GM12878 (cell line): Measurements from ENCODE around the gene PHACTR3. TPM values are rescaled to one million over a fixed set of nuclear protein-coding genes. Genes with fewer than 3 reads are reported as not detected.

Experiments
- ATAC-seq: fragments of 200-7000 bp; cut with Tn5 transposase; 3 replicates; pipeline ENCODE4 v1.9.1; 2020; ENCODE audit warnings: mild to moderate bottlenecking, moderate library complexity
- BruUV-seq: library from RNA; stranded (reverse); fragments of 400-500 nt; replicated peaks from 2 replicates; lab custom pipeline; 2021; lab: Mats Ljungman, UMichigan
- CTCF ChIA-PET: fragments of 300-600 bp; sonication (Branson Sonifier 250); formaldehyde crosslinking; extraction: SDS; loops from one replicate; lab custom pipeline; 2021; ENCODE audit warnings: inconsistent platforms; lab: Yijun Ruan, JAX
- POLR2A ChIA-PET: fragments of 350-600 bp; formaldehyde crosslinking; extraction: SDS; loops from one replicate; lab custom pipeline; 2021; ENCODE audit warnings: inconsistent platforms; lab: Charles Lee
- RAD21 ChIA-PET: fragments of 300-600 bp; sonication (Branson Sonifier 250); formaldehyde crosslinking; loops from one replicate; lab custom pipeline; 2023; ENCODE audit warnings: antibody characterized with exemption; ENCODE audit not compliant: unreplicated experiment; lab: Charles Lee
- SMC1A ChIA-PET: fragments of 300-600 bp; sonication (Branson Sonifier 250); formaldehyde crosslinking; loops from one replicate; lab custom pipeline; 2023; ENCODE audit not compliant: unreplicated experiment, uncharacterized antibody; lab: Charles Lee
- DNase-seq: peaks from one replicate; pipeline ENCODE4 v3.0.0-alpha.2; 2011; ENCODE audit warnings: low read depth, low spot score
- FAIRE-seq: peaks from 3 replicates; lab custom pipeline; 2011; peaks lifted over from hg19 to GRCh38; lab: Jason Lieb, UNC
- H2AFZ ChIP-seq: 2 replicates; pipeline ENCODE4 v1.6.0; 2011; ENCODE audit warnings: low read depth, low read length, control low read depth; ENCODE audit not compliant: control insufficient read depth
- H3K27ac ChIP-seq: 2 replicates; pipeline ENCODE4 v1.5.1; 2011; ENCODE audit warnings: control low read depth; ENCODE audit not compliant: control insufficient read depth, insufficient read depth
- H3K27me3 ChIP-seq, 2 experiments: replicated peaks in 1 of 2; 2 replicates each; pipeline versions ENCODE4 v1.6.0 to v1.6.1; 2011; ENCODE audit warnings: low read length in 1 of 2; ENCODE audit not compliant: control insufficient read depth in 2 of 2, insufficient read depth in 2 of 2
- H3K36me3 ChIP-seq, 2 experiments: 2 replicates each; pipeline ENCODE4 v1.5.1; 2011; ENCODE audit warnings: low read length in 1 of 2; ENCODE audit not compliant: control insufficient read depth in 2 of 2, insufficient read depth in 2 of 2
- H3K4me1 ChIP-seq: 2 replicates; pipeline ENCODE4 v1.6.1; 2011; ENCODE audit warnings: mild to moderate bottlenecking, low read length, moderate library complexity, mixed read lengths; ENCODE audit not compliant: control insufficient read depth, insufficient read depth
- H3K4me2 ChIP-seq: 2 replicates; pipeline ENCODE4 v1.6.0; 2011; ENCODE audit warnings: control low read depth; ENCODE audit not compliant: control insufficient read depth, insufficient read depth
- H3K4me3 ChIP-seq: fragments of 200-600 bp; sonication (generic); 2 replicates; pipeline ENCODE4 v1.5.1; 2016
- H3K79me2 ChIP-seq: 2 replicates; pipeline ENCODE4 v1.6.0; 2011; ENCODE audit warnings: low read length; ENCODE audit not compliant: control insufficient read depth, insufficient read depth
- H3K9ac ChIP-seq: 2 replicates; pipeline ENCODE4 v1.8.0; 2011; ENCODE audit warnings: low read length, control low read depth, mixed read lengths; ENCODE audit not compliant: control insufficient read depth, insufficient read depth
- H3K9me3 ChIP-seq: replicated peaks from 3 replicates; pipeline ENCODE4 v1.5.1; 2011; ENCODE audit warnings: mild to moderate bottlenecking, low read length; ENCODE audit not compliant: control insufficient read depth, insufficient read depth
- H4K20me1 ChIP-seq: 2 replicates; pipeline ENCODE4 v1.6.0; 2011; ENCODE audit not compliant: control insufficient read depth, insufficient read depth
- ASH2L ChIP-seq: fragments of 300-600, 200-600 bp; sonication (generic); IDR thresholded peaks from 2 replicates; pipeline ENCODE4 v1.6.1; 2017; ENCODE audit warnings: low read depth, mild to moderate bottlenecking, borderline replicate concordance
- BRCA1 ChIP-seq: IDR thresholded peaks from 2 replicates; pipeline ENCODE4 v1.6.1; 2011; ENCODE audit warnings: low read depth, low read length, improper control_type of control experiment
- CHD1 ChIP-seq: IDR thresholded peaks from 2 replicates; pipeline ENCODE4 v1.6.1; 2012; ENCODE audit warnings: low read depth, low read length, improper control_type of control experiment
- CREB1 ChIP-seq: IDR thresholded peaks from 2 replicates; pipeline ENCODE4 v1.6.1; 2012; ENCODE audit warnings: low read depth, mild to moderate bottlenecking, inconsistent platforms
- MYB ChIP-seq: fragments of 150-350 bp; IDR thresholded peaks from 2 replicates; pipeline ENCODE4 v1.6.1; 2014; ENCODE audit warnings: mild to moderate bottlenecking, low read depth, low read length, borderline replicate concordance
- NFXL1 ChIP-seq: fragments of 450-650 bp; IDR thresholded peaks from 2 replicates; pipeline ENCODE4 v1.6.1; 2017; ENCODE audit warnings: antibody characterized with exemption, mild to moderate bottlenecking, borderline replicate concordance
- SIX5 ChIP-seq: IDR thresholded peaks from 2 replicates; pipeline ENCODE4 v1.6.1; 2011; ENCODE audit warnings: mild to moderate bottlenecking, low read depth, low read length, moderate library complexity; ENCODE audit not compliant: severe bottlenecking
- STAT3 ChIP-seq: IDR thresholded peaks from 2 replicates; pipeline ENCODE4 v1.6.1; 2011; ENCODE audit warnings: low read depth, low read length, improper control_type of control experiment
- WGBS: methylation state at CpG from one replicate; pipeline ENCODE4 v1.1.6; 2016; ENCODE audit warnings: low lambda C conversion rate; ENCODE audit not compliant: insufficient replicate concordance, insufficient coverage; ENCODE audit errors: missing lambda C conversion rate; 5-methylcytosine and 5-hydroxymethylcytosine counted together
- in situ Hi-C: fragments of 300-500 bp; cut with MboI; formaldehyde crosslinking; loops from 9 replicates; pipeline ENCODE4 v1.14.3; 2018; ENCODE audit warnings: mixed read lengths
- intact Hi-C: fragments of 100-400 bp; cut with micrococcal nuclease; formaldehyde crosslinking; loops from one replicate; pipeline ENCODE4 v1.14.2; 2022; ENCODE audit not compliant: unreplicated experiment
- polyA plus RNA-seq, 11 experiments: library from polyadenylated mRNA; depleted of rRNA in 4 of 11; unstranded in 6 of 11; stranded (reverse) in 5 of 11; fragments of >200 nt; fragmentation: Nextera tagmentation in 4 of 11; fragmentation: Illumina TruSeq in 1 of 11; extraction: Ambion mirVana in 4 of 11; extraction: Trizol in 1 of 11; gene quantifications; 1 replicate in 1 of 11; 2 replicates in 10 of 11; pipeline versions ENCODE4 v1.2.1 to v1.2.3, GENCODE V29; 2011 to 2016; ENCODE audit warnings: inconsistent platforms in 2 of 11, missing spikeins in 2 of 11, low read depth in 1 of 11
- small RNA-seq: library from RNA; depleted of rRNA; stranded (forward); fragments of <200 nt; gene quantifications from one replicate; pipeline ENCODE3, GENCODE V24; 2014
- total RNA-seq, 4 experiments: library from RNA; depleted of rRNA in 3 of 4; stranded (reverse); fragments of >200 nt in 3 of 4; fragmentation: Illumina TruSeq in 1 of 4; extraction: Trizol in 1 of 4; gene quantifications; 2 replicates each; pipeline versions ENCODE4 v1.2.1 to v1.2.3, GENCODE V29; 2013 to 2021
- TF ChIP-seq, protein P1 (sequence below): IDR thresholded peaks from 2 replicates; pipeline ENCODE4 v1.6.1; 2011; ENCODE audit warnings: mild to moderate bottlenecking, low read depth, low read length, moderate library complexity; ENCODE audit not compliant: insufficient replicate concordance
- TF ChIP-seq, protein P2 (sequence below): IDR thresholded peaks from 2 replicates; pipeline ENCODE4 v1.6.1; 2011; ENCODE audit warnings: borderline replicate concordance, low read depth, mild to moderate bottlenecking, moderate library complexity, low read length; ENCODE audit not compliant: insufficient read depth, poor library complexity, severe bottlenecking

The PHACTR3 gene
- total and polyA plus RNA-seq, 10 of the 15 experiments (the other 5 are each of a cell fraction or from before 2014, with no cell fraction given) = 0.17 to 2.7 (median 0.27) TPM; not detected in 1

GRCh38 chr20:59895908-59896307, 291.6 kb downstream of the PHACTR3 start:
- H3K4me2 ChIP-seq = no peak overlapping the region
- no peaks in the 10 kb centered on the region for H3K79me2 ChIP-seq
- WGBS = 39% methylated on average over 1 of the region's 1 CpG
- H3K9me3 ChIP-seq = no peaks in the 10 kb centered on the region
- no peaks in the 10 kb centered on the region for H4K20me1 ChIP-seq
- intact Hi-C loops = no loop called here
- no peak for FAIRE-seq
- SMC1A ChIA-PET = interaction anchor here (0.6 kb wide), 1 partner anchor 30 kb away, joined by 3 read pairs; no protein-coding TSS in a partner anchor
- in situ Hi-C loops = no loop called here
- H3K4me3 ChIP-seq = no peak overlapping the region
- RAD21 ChIA-PET = no interaction called here
- H3K36me3 ChIP-seq = no peaks in the 10 kb centered on the region
- no peak overlapping the region for H3K9ac ChIP-seq
- no peaks in the 10 kb centered on the region; the same call in 1 of the 2 replicates for H3K4me1 ChIP-seq
- POLR2A ChIA-PET = no interaction called here
- TF ChIP-seq, protein P1, sequence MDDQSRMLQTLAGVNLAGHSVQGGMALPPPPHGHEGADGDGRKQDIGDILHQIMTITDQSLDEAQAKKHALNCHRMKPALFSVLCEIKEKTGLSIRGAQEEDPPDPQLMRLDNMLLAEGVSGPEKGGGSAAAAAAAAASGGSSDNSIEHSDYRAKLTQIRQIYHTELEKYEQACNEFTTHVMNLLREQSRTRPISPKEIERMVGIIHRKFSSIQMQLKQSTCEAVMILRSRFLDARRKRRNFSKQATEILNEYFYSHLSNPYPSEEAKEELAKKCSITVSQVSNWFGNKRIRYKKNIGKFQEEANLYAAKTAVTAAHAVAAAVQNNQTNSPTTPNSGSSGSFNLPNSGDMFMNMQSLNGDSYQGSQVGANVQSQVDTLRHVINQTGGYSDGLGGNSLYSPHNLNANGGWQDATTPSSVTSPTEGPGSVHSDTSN = no peak
- TF ChIP-seq BRCA1 (no peak), ASH2L (no peak), SIX5 (no peak), NFXL1 (no peak), CHD1 (no peak), MYB (no peak), STAT3 (no peak), CREB1 (no peak)
- TF ChIP-seq, protein P2, sequence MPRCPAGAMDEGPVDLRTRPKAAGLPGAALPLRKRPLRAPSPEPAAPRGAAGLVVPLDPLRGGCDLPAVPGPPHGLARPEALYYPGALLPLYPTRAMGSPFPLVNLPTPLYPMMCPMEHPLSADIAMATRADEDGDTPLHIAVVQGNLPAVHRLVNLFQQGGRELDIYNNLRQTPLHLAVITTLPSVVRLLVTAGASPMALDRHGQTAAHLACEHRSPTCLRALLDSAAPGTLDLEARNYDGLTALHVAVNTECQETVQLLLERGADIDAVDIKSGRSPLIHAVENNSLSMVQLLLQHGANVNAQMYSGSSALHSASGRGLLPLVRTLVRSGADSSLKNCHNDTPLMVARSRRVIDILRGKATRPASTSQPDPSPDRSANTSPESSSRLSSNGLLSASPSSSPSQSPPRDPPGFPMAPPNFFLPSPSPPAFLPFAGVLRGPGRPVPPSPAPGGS = no peak
- TF ChIP-seq, all 136 proteins: peak for 0
- Histone ChIP-seq H3K27ac (no peak overlapping the region), H2AFZ (no peak overlapping the region), H3K27me3 (no peaks in the 10 kb centered on the region; a peak in 1 of 4 replicates)
- CTCF ChIA-PET = interaction anchor here (1.1 kb wide), 1 partner anchor 13 kb away, joined by 3 read pairs; no protein-coding TSS in a partner anchor
- no peak for ATAC-seq
- no peak for DNase-seq
- no TSS peak for BruUV-seq

Small RNAs within 50 kb of the gene (small RNA-seq; reads per million reads assigned to genes)
- not detected for gene RNU7-141P
